HL-60 (cell line): ENCODE data around the gene GABARAP.

Experiments
- DNase-seq, 2 experiments: peaks; one replicate each; pipeline ENCODE4 v3.0.0-alpha.2; 2010 to 2020; ENCODE audit warnings: low read depth in 1 of 2, low spot score in 1 of 2
- H3K27ac ChIP-seq: fragments of 250-450 bp; sonication (Bioruptor Pico); replicated peaks from 2 replicates; pipeline ENCODE4 v1.5.1; 2020; ENCODE audit warnings: mild to moderate bottlenecking, moderate library complexity
- H3K27me3 ChIP-seq: fragments of 250-450 bp; sonication (Bioruptor Pico); 2 replicates; pipeline ENCODE4 v1.5.1; 2021; ENCODE audit warnings: mild to moderate bottlenecking, moderate library complexity; ENCODE audit not compliant: insufficient read depth, poor library complexity, severe bottlenecking
- H3K4me3 ChIP-seq: replicated peaks from 2 replicates; pipeline ENCODE4 v1.5.1; 2011; ENCODE audit warnings: mild to moderate bottlenecking, control low read depth, low read length; ENCODE audit not compliant: insufficient read depth
- CTCF ChIP-seq: IDR thresholded peaks from one replicate; pipeline ENCODE4 v1.5.1; 2011; ENCODE audit warnings: low read length, control low read depth, inconsistent platforms; ENCODE audit not compliant: insufficient read depth
- GABPA ChIP-seq: IDR thresholded peaks from 2 replicates; pipeline ENCODE4 v1.6.1; 2012; ENCODE audit warnings: low read depth
- POLR2AphosphoS5 ChIP-seq: IDR thresholded peaks from 2 replicates; pipeline ENCODE4 v1.6.1; 2012; ENCODE audit warnings: low read depth
- REST ChIP-seq: IDR thresholded peaks from 2 replicates; pipeline ENCODE4 v1.6.1; 2012; ENCODE audit warnings: low read depth; ENCODE audit not compliant: insufficient replicate concordance
- SPI1 ChIP-seq: IDR thresholded peaks from 2 replicates; pipeline ENCODE4 v1.6.1; 2012; ENCODE audit warnings: low read depth, mild to moderate bottlenecking, borderline replicate concordance

GABARAP gene

GRCh38 chr17:7220593-7221277 lies 21.5 kb downstream of the GABARAP start:
- Histone ChIP-seq H3K4me3 (peak overlapping the region; percentile 60), H3K27ac (peak overlapping the region; percentile 63), H3K27me3 (no peaks in the 10 kb centered on the region)
- DNase-seq, result peak in 1 of 2 experiments; percentile 61
- TF ChIP-seq REST (no peak), CTCF (peak; percentile 17)

- no peaks in the 10 kb centered on the region for H3K27me3 ChIP-seq
- peak in 1 of 2 experiments; percentile 63 for DNase-seq
- H3K27ac ChIP-seq, result peak within 1 kb of the TSS; percentile 63
- TF ChIP-seq CTCF (no peak), SPI1 (peak; percentile 20; the same call in 1 of the 2 replicates)
- H3K4me3 ChIP-seq, result peak within 1 kb of the TSS; percentile 60
Observed at GRCh38 chr17:7219812-7220592, 22.2 kb downstream of the GABARAP start, which contains the start of the genes ACADVL and DLG4. ACADVL (plus strand) TSS chr17:7219938; CDS start chr17:7219985, 47 bp downstream. DLG4 (minus strand) TSS chr17:7219836.

GRCh38 chr17:7219229-7219811 lies 22.9 kb downstream of the GABARAP start:
- H3K4me3 ChIP-seq, result peak overlapping the region; percentile 60
- no peak for DNase-seq
- H3K27ac ChIP-seq, result peak overlapping the region; percentile 63
- H3K27me3 ChIP-seq, result no peaks in the 10 kb centered on the region
- no peak for TF ChIP-seq POLR2AphosphoS5
- TF ChIP-seq GABPA, result no peak
- TF ChIP-seq REST, result no peak
- no peak for TF ChIP-seq SPI1
- TF ChIP-seq CTCF, result no peak
